GM21576 (cell line): ENCODE measurements around the gene RALGPS2.
"Not testable (repeated sequence)": the region's sequence is repeated elsewhere in the genome, so short reads cannot be mapped to it uniquely, and the experiment has no call there.

ENCODE experiments used
- ATAC-seq: cut with Tn5 transposase; IDR thresholded peaks from one replicate; pipeline ENCODE4 v1.9.1; 2021; ENCODE audit warnings: mild to moderate bottlenecking, moderate library complexity; ENCODE audit not compliant: unreplicated experiment

RALGPS2 gene

GRCh38 chr1:178723546-178723945 is 1.5 kb upstream of the RALGPS2 start:
- no peak for ATAC-seq

- no peak for ATAC-seq
Measured at GRCh38 chr1:178724376-178724727, 692 bp upstream of the RALGPS2 start.

- peak; percentile 32 for ATAC-seq
Measured at GRCh38 chr1:178725466-178726086, 532 bp downstream of the RALGPS2 start.

- peak; percentile 81 for ATAC-seq
Measured at GRCh38 chr1:178726087-178726517, 1.1 kb downstream of the RALGPS2 start.

GRCh38 chr1:178726545-178726944 is 1.5 kb downstream of the RALGPS2 start:
- ATAC-seq, result peak; percentile 0

GRCh38 chr1:178727014-178727895 is 2.2 kb downstream of the RALGPS2 start:
- no peak for ATAC-seq

GRCh38 chr1:178733972-178734371 is 8.9 kb downstream of the RALGPS2 start:
- ATAC-seq, result no peak

- no peak for ATAC-seq
Measured at GRCh38 chr1:178738780-178739179, 13.7 kb downstream of the RALGPS2 start.

GRCh38 chr1:178739285-178740045 is 14.4 kb downstream of the RALGPS2 start:
- ATAC-seq, result no peak

GRCh38 chr1:178740491-178740890 is 15.4 kb downstream of the RALGPS2 start:
- ATAC-seq, result no peak

- no peak for ATAC-seq
Measured at GRCh38 chr1:178740924-178741323, 15.9 kb downstream of the RALGPS2 start.

- no peak for ATAC-seq
Measured at GRCh38 chr1:178743801-178744200, 18.8 kb downstream of the RALGPS2 start.

- no peak for ATAC-seq
Measured at GRCh38 chr1:178745260-178745659, 20.2 kb downstream of the RALGPS2 start.

- no peak for ATAC-seq
Measured at GRCh38 chr1:178746345-178746744, 21.3 kb downstream of the RALGPS2 start.

GRCh38 chr1:178747361-178747760 is 22.3 kb downstream of the RALGPS2 start:
- not testable (repeated sequence) for ATAC-seq

- no peak for ATAC-seq
Measured at GRCh38 chr1:178749581-178750166, 24.6 kb downstream of the RALGPS2 start.

GRCh38 chr1:178751046-178751445 is 26.0 kb downstream of the RALGPS2 start:
- ATAC-seq, result no peak

GRCh38 chr1:178752891-178753290 is 27.8 kb downstream of the RALGPS2 start:
- ATAC-seq, result no peak

GRCh38 chr1:178754655-178755256 is 29.7 kb downstream of the RALGPS2 start:
- ATAC-seq, result not testable (repeated sequence)

GRCh38 chr1:178768423-178768822 is 43.4 kb downstream of the RALGPS2 start:
- no peak for ATAC-seq

GRCh38 chr1:178772952-178773351 is 47.9 kb downstream of the RALGPS2 start:
- no peak for ATAC-seq
